Naive thymus-derived CD8-positive, alpha-beta T cell (primary cell): ENCODE data around the gene GPC6. TPM values are rescaled to one million over a fixed set of nuclear protein-coding genes. Genes with fewer than 3 reads are reported as not detected.
A peak's percentile ranks its signal among the peaks of the same experiment; 100 is the strongest.

ENCODE experiments used
- ATAC-seq, 2 donors: fragments of 150-1000 bp; cut with Tn5 transposase in 1 of 2; sonication (Bioruptor Pico), chemical (Tn5 transposase) in 1 of 2; 1 replicate in 1 of 2; 2 replicates in 1 of 2; pipeline ENCODE4 v1.10.0; 2021; ENCODE audit warnings: mild to moderate bottlenecking in 2 of 2, moderate library complexity in 2 of 2
- POLR2A ChIA-PET: fragments of 350-600 bp; sonication (Branson Sonifier 250); formaldehyde crosslinking; loops from one replicate; lab custom pipeline; 2021; ENCODE audit warnings: antibody characterized with exemption; lab: Charles Lee
- DNase-seq, 10 donors: peaks; one replicate each; pipeline versions ENCODE4 v3.0.0 to v3.0.0-alpha.2; 2020 to 2022
- H3K27ac Mint-ChIP-seq, 10 donors: one replicate each; pipeline ENCODE4 v1.8.0; 2020 to 2022; ENCODE audit warnings: mild to moderate bottlenecking in 10 of 10, mixed read lengths in 10 of 10, moderate library complexity in 4 of 10, inconsistent platforms in 1 of 10
- H3K27me3 Mint-ChIP-seq, 5 donors: one replicate each; pipeline ENCODE4 v1.8.0; 2021 to 2022; ENCODE audit warnings: mixed read lengths in 5 of 5
- H3K36me3 Mint-ChIP-seq, 3 donors: one replicate each; pipeline ENCODE4 v1.8.0; 2020 to 2022; ENCODE audit warnings: mixed read lengths in 3 of 3, mild to moderate bottlenecking in 2 of 3, inconsistent platforms in 1 of 3
- H3K4me1 Mint-ChIP-seq, 4 donors: one replicate each; pipeline ENCODE4 v1.8.0; 2021 to 2022; ENCODE audit warnings: mixed read lengths in 4 of 4
- H3K4me3 Mint-ChIP-seq, 10 donors: one replicate each; pipeline ENCODE4 v1.8.0; 2020 to 2022; ENCODE audit warnings: mild to moderate bottlenecking in 10 of 10, mixed read lengths in 10 of 10, moderate library complexity in 6 of 10, inconsistent platforms in 1 of 10
- H3K9me3 Mint-ChIP-seq, 9 donors: one replicate each; pipeline ENCODE4 v1.8.0; 2020 to 2022; ENCODE audit warnings: mixed read lengths in 9 of 9, mild to moderate bottlenecking in 3 of 9, inconsistent platforms in 1 of 9, moderate library complexity in 1 of 9
- polyA plus RNA-seq, 3 donors: library from polyadenylated mRNA; unstranded; fragments of 300-500 nt; fragmentation: Illumina TruSeq; gene quantifications; one replicate each; pipeline ENCODE4 v1.2.3, GENCODE V29; 2021
- total RNA-seq, 8 experiments: library from RNA in 2 of 8; stranded (reverse) in 2 of 8; gene quantifications; one replicate each; pipeline ENCODE4 v1.2.3 and lab custom pipeline; 2021 to 2026

GPC6 gene
- total and polyA plus RNA-seq, 5 experiments from 2014 or later, result not detected

DNA sequence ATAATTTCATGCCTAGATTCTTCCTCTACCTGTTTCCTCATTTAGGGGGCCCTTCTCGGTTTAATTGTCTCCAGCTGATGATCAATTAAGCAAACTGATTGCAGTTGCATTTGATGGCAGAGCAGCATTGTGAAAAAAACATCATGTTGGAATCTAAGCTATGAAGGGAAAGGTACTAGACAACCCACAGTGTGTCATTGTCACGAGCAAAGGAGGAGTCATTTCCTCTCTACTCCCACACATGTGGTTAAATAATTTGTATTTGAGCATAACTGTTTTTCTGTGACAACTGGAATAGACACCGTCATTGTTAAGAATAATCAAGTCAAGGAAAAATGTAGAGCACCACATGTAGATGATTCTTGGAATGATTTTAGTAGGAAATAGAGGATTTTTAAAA, 1012.5 kb downstream of the GPC6 start:
- Mint-ChIP-seq H3K27ac (peak overlapping the region in 6 of 10 donors; percentile 7 to 66 (median 54)), H3K4me3 (peak overlapping the region in 8 of 10 donors; percentile 1 to 61 (median 30)), H3K4me1 (peaks cover 23 to 48% (median 40%) of the 10 kb centered on the region in 4 donors), H3K36me3 (no peaks in the 10 kb centered on the region), H3K27me3 (no peaks in the 10 kb centered on the region), H3K9me3 (no peaks in the 10 kb centered on the region)
- DNase-seq (peak in 5 of 10 donors; percentile 5 to 51 (median 20)), ATAC-seq (peak; percentile 82 to 84)
- POLR2A ChIA-PET, result interaction anchor here (0.6 kb wide), 1 partner anchor 85 kb away, joined by 3 read pairs; no protein-coding TSS in a partner anchor

DNA sequence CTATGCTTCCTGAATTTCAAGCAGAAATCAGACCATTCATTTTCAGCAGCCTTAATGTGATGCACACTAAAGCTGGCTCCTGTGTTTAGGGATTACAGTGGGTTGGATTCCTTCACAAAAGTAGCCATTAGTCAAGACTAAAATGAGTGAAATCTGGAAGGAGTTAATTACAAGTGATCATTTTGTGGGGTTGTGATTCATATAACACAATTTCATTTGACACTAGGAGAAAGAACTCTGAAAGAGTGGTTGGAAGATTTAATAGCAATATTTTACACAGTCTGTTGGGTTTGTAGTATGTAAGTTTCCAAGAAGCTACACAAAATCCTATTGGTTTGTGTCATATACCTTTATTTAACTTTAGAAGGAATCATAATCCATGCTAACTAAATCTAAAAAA, 1015.9 kb downstream of the GPC6 start:
- POLR2A ChIA-PET, result no interaction called here
- H3K9me3 Mint-ChIP-seq, result peaks cover 0 to 11% (median 0%) of the 10 kb centered on the region in 9 donors
- no peak for DNase-seq
- peaks cover 0 to 3% (median 0%) of the 10 kb centered on the region in 3 donors for H3K36me3 Mint-ChIP-seq
- no peak overlapping the region for H3K27ac Mint-ChIP-seq
- H3K27me3 Mint-ChIP-seq, result peaks cover 0 to 2% (median 0%) of the 10 kb centered on the region in 5 donors
- peaks cover 13 to 33% (median 25%) of the 10 kb centered on the region in 4 donors for H3K4me1 Mint-ChIP-seq
- no peak for ATAC-seq
- H3K4me3 Mint-ChIP-seq, result no peak overlapping the region

DNA sequence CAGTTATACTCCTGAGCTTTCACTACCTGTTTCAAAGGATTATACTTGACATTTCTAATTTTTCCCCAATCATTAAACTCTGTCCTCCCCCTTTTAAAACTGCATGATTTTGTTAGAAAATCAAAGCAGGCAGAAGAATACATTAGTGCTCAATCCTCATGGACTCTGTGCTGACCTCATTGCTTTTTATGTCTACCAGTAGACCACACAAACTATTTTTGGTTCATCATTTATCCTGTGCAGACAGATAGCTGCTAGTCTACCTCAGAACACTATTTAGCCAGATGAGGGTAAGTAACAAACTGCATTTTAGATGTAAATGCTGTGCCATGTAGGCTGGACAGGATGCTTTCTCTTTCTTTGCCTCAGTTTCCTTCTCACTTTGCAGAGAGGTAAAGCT, 1016.9 kb downstream of the GPC6 start:
- ATAC-seq (no peak), DNase-seq (no peak)
- peaks cover 0 to 3% (median 0%) of the 10 kb centered on the region in 3 donors for H3K36me3 Mint-ChIP-seq
- peaks cover 0 to 11% (median 0%) of the 10 kb centered on the region in 9 donors for H3K9me3 Mint-ChIP-seq
- peak overlapping the region in 1 of 10 donors; percentile 49 for H3K27ac Mint-ChIP-seq
- POLR2A ChIA-PET, result no interaction called here
- no peak overlapping the region for H3K4me3 Mint-ChIP-seq
- H3K27me3 Mint-ChIP-seq, result peaks cover 0 to 2% (median 0%) of the 10 kb centered on the region in 5 donors
- H3K4me1 Mint-ChIP-seq, result peaks cover 6 to 23% (median 15%) of the 10 kb centered on the region in 4 donors

DNA sequence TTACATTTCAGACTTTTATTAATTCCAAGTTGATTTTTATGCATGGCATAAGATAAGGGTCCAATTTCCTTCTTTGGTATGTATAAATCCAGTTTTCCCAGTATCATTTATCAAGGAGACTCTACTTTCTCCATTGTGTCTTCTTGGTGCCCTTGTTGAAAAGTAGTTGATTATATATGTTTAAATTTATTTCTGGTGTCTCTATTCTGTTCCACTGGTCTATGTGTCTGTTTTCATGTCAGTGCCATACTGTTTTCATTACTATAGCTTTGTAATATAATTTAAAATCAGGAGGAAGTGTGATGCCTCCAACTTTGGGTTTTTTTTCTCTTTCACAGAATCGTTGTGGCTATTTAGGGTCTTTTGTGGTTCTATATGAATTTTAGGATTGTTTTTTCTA, 1019.9 kb downstream of the GPC6 start:
- DNase-seq, result no peak
- Mint-ChIP-seq H3K9me3 (peaks cover 0 to 11% (median 0%) of the 10 kb centered on the region in 9 donors), H3K4me1 (peaks cover 0 to 5% (median 0%) of the 10 kb centered on the region in 4 donors), H3K4me3 (no peak overlapping the region), H3K27ac (no peak overlapping the region), H3K36me3 (peaks cover 0 to 5% (median 0%) of the 10 kb centered on the region in 3 donors), H3K27me3 (peaks cover 0 to 2% (median 1%) of the 10 kb centered on the region in 5 donors)
- POLR2A ChIA-PET, result no interaction called here
- ATAC-seq, result no peak

DNA sequence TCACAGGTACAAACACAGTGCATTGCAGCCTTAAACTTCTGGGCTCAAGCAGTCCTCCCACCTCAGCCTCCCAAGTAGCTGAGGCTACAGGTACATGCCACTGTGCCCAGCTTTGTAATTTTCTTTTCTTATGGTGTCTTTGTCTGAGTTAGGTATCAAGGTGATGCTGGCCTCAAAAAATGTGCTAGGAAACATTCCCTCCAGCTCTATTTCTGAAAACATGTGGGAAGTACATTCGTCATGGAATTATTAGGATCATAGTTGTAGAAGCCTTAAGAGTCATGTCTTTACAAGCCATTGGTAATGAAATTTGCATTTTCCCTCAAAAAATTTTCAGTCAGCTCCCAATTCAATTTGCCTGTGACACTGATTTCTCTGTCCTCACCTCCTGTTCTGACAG, 1021.3 kb downstream of the GPC6 start:
- POLR2A ChIA-PET, result no interaction called here
- no peak for DNase-seq
- peaks cover 0 to 11% (median 0%) of the 10 kb centered on the region in 9 donors for H3K9me3 Mint-ChIP-seq
- H3K27ac Mint-ChIP-seq, result no peak overlapping the region
- peaks cover 0 to 2% (median 1%) of the 10 kb centered on the region in 5 donors for H3K27me3 Mint-ChIP-seq
- ATAC-seq, result no peak
- H3K4me3 Mint-ChIP-seq, result no peak overlapping the region
- peaks cover 0 to 5% (median 0%) of the 10 kb centered on the region in 4 donors for H3K4me1 Mint-ChIP-seq
- H3K36me3 Mint-ChIP-seq, result peaks cover 0 to 5% (median 0%) of the 10 kb centered on the region in 3 donors

DNA sequence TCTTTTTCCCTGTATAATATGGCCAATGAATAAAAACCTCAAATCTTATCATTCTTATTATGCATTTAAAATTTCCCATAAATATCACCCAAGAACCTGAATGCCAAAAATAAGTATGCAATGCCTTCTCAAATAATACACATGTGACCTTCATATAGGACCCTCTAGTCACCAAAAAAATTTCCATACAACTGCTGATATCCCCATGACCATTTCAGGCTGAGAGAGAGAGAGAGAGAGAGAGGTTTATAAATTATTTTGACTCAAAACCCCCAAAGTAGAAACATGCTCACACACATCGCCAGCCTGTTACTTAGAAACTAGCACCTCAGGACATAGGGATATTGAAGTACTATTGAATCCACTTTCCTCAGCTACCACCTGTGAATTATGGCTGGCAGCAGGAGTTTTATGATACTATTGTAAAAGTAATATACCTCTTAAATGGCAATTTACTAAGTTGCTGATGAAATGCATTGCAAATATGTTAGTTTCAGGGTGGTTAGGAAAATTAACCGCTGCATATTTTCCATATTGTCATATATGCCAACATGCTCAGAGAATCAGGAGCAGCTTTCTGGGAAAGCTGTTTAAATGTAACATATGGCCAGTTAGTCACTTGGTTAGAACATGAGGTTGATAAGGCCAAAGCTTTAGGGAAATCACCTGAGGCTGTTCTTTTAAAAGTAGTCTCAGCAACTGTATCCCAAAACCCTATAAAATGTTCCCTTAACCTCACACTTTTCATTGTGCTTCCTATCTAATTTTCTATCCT, 1022.0 kb downstream of the GPC6 start:
- H3K27ac Mint-ChIP-seq, result no peak overlapping the region
- peaks cover 0 to 2% (median 1%) of the 10 kb centered on the region in 5 donors for H3K27me3 Mint-ChIP-seq
- H3K9me3 Mint-ChIP-seq, result peaks cover 0 to 11% (median 0%) of the 10 kb centered on the region in 9 donors
- H3K36me3 Mint-ChIP-seq, result peaks cover 0 to 5% (median 0%) of the 10 kb centered on the region in 3 donors
- peaks cover 0 to 2% (median 0%) of the 10 kb centered on the region in 4 donors for H3K4me1 Mint-ChIP-seq
- DNase-seq (no peak), ATAC-seq (no peak)
- POLR2A ChIA-PET, result no interaction called here
- no peak overlapping the region for H3K4me3 Mint-ChIP-seq

DNA sequence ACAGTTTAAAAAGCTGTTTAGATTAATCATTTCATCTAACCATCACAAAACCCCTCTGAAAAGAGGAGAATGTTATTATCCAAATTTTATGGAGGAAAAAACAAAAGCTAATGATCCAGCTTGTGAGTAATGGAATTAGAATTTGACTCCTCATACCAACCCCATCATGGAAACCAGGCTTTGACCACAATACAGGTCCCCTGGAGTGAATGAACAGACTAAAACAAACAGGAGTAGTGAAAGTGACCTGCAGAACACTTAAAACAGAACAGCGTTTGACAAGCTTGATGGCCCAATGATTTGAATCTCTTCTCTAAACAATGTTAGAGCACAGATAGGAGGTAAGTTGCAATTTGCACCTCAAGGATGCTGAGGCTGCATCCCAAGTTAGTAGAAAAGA, 1022.9 kb downstream of the GPC6 start:
- DNase-seq, result no peak
- Mint-ChIP-seq H3K27ac (no peak overlapping the region), H3K36me3 (peaks cover 0 to 5% (median 0%) of the 10 kb centered on the region in 3 donors), H3K9me3 (peaks cover 0 to 11% (median 0%) of the 10 kb centered on the region in 9 donors), H3K4me3 (no peak overlapping the region), H3K4me1 (no peaks in the 10 kb centered on the region), H3K27me3 (peaks cover 0 to 2% (median 1%) of the 10 kb centered on the region in 5 donors)
- ATAC-seq, result no peak
- POLR2A ChIA-PET, result no interaction called here

DNA sequence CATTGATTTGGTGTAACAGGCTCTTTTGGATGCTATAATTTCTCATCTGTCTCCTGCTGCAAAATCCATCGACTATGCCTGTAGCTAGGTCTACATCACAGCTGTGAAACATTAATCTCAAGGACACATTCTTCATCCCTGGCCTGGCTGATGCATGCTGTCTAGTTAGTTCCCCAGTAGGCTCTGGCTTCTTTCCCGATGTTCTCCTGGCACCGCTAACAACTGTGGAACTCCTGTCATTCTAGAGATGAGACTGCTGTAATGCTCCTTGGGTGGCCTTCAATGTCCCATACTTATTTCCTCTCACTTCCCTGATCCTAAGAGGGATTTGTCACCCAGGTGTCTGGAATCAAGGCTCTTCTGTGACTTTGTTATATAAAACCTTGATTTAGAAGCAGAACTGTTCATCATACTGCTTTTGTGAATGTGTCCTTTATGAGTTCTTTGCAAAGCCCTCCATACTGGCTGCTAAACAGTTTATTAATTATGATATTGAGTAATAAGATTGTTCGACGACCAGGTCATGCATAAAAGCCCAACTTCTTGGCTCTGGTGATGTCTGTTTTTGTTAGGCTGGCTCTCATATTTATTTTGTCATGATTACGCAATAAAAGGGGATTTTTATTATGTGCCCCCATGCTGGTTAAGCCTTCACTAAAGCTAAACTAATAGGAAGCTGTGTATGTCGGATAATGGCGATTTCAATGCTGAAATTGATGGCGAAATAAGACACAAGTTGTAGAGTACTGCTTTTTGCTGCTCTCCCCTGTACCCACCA, 1025.4 kb downstream of the GPC6 start:
- Mint-ChIP-seq H3K4me1 (peaks cover 0 to 5% (median 4%) of the 10 kb centered on the region in 4 donors), H3K9me3 (peaks cover 0 to 1% (median 0%) of the 10 kb centered on the region in 9 donors), H3K4me3 (no peak overlapping the region), H3K27me3 (peaks cover 0 to 1% (median 0%) of the 10 kb centered on the region in 5 donors), H3K36me3 (peaks cover 0 to 2% (median 0%) of the 10 kb centered on the region in 3 donors), H3K27ac (no peak overlapping the region)
- POLR2A ChIA-PET, result no interaction called here
- ATAC-seq (no peak), DNase-seq (no peak)

DNA sequence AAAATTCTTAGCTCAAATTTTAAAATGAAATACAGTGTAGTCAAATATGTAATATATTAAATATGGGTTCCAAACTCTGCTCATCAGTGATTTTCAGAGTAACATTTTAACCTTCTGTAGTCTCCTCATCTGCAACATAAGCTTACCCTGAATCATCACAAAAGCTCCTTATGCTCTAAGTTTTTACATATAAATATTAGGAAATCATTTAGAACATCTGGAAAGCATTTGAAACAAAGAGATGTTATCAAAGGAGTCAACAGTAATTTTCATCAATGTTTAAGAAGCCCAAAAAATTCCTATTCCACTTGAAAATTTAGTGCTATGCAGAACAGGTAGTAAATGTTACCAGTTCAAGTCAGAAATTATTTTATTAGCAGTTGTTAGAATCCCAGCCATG, 1028.1 kb downstream of the GPC6 start:
- Mint-ChIP-seq H3K27ac (no peak overlapping the region), H3K27me3 (peaks cover 0 to under 1% (median 0%) of the 10 kb centered on the region in 5 donors), H3K9me3 (no peaks in the 10 kb centered on the region), H3K36me3 (peaks cover 0 to 2% (median 0%) of the 10 kb centered on the region in 3 donors), H3K4me1 (peaks cover 0 to 6% (median 5%) of the 10 kb centered on the region in 4 donors), H3K4me3 (no peak overlapping the region)
- DNase-seq, result no peak
- no peak for ATAC-seq
- POLR2A ChIA-PET, result no interaction called here

DNA sequence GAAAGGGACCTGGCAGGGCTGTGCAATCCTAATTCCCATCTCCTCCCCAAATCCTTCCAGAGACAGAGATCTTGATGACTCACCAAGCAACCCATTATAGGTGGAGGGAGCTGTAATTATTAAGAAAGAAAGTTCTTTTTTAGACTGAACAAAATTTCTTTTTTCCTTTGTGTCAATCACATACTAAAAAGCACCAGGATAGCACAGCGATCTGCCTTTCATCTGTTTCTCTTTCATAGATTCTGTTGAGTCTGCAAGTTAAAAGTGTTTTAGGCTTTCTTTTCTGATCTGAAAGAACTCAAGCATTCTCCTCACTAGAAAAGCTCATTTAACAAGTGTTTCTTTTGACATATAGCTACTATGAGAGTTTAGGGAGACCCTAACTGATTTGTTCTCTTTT, 1030.1 kb downstream of the GPC6 start:
- ATAC-seq, result no peak
- no peak overlapping the region for H3K4me3 Mint-ChIP-seq
- H3K27ac Mint-ChIP-seq, result peak overlapping the region in 2 of 10 donors; percentile 7 to 41
- POLR2A ChIA-PET, result no interaction called here
- no peaks in the 10 kb centered on the region for H3K27me3 Mint-ChIP-seq
- DNase-seq, result no peak
- H3K4me1 Mint-ChIP-seq, result peaks cover 5 to 10% (median 5%) of the 10 kb centered on the region in 4 donors
- no peaks in the 10 kb centered on the region for H3K9me3 Mint-ChIP-seq
- H3K36me3 Mint-ChIP-seq, result no peaks in the 10 kb centered on the region

DNA sequence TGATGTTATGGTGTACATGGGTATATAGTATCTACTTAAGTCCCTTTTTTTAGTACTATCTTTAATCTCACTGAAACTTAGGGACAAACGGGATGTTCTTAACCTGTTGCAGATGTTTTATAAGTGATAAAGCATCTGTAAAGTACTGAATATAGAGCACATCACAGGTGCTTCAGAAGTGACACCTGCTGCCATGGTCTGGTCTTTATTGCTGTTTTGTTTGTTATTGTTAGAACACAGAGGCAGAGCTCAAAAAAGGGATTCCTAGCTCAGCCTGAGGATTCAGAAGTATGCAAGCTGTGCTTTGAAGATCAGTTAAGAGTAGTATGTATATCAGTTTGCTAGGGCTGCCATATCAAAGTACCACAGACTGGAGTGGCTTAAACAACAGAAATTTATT, 1033.4 kb downstream of the GPC6 start:
- no peak overlapping the region for H3K4me3 Mint-ChIP-seq
- H3K27ac Mint-ChIP-seq, result no peak overlapping the region
- POLR2A ChIA-PET, result no interaction called here
- H3K27me3 Mint-ChIP-seq, result no peaks in the 10 kb centered on the region
- DNase-seq, result no peak
- H3K36me3 Mint-ChIP-seq, result no peaks in the 10 kb centered on the region
- no peak for ATAC-seq
- H3K9me3 Mint-ChIP-seq, result no peaks in the 10 kb centered on the region
- H3K4me1 Mint-ChIP-seq, result peaks cover 5 to 10% (median 5%) of the 10 kb centered on the region in 4 donors

DNA sequence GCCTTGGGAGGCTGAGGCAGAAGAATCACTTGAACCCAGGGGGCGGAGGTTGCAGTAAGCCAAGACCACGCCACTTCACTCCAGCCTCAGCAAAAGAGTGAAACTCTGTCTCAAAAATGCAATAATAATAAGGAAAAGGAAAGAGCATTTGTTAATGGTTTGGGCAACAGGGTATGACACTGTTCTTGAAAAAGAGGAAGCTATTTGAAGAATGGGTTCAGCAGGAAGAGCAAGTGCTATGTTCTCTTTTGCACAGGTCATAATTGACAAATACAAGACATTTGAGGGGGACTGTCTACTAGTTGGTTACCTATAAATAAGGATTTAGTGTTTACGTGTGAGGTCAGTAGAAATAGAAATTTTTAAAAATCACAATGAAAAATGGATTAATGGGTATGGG, 1034.6 kb downstream of the GPC6 start:
- no peaks in the 10 kb centered on the region for H3K9me3 Mint-ChIP-seq
- no peak overlapping the region for H3K27ac Mint-ChIP-seq
- POLR2A ChIA-PET, result no interaction called here
- H3K27me3 Mint-ChIP-seq, result peaks cover 0 to 1% (median 0%) of the 10 kb centered on the region in 5 donors
- no peak overlapping the region for H3K4me3 Mint-ChIP-seq
- no peak for ATAC-seq
- no peak for DNase-seq
- peaks cover 5 to 8% (median 5%) of the 10 kb centered on the region in 4 donors for H3K4me1 Mint-ChIP-seq
- H3K36me3 Mint-ChIP-seq, result no peaks in the 10 kb centered on the region
